GM12878 (cell line): ENCODE measurements around the gene SLC16A9. TPM values are rescaled to one million over a fixed set of nuclear protein-coding genes. Genes with fewer than 3 reads are reported as not detected.
A peak's percentile ranks its signal among the peaks of the same experiment; 100 is the strongest.

Experiments
- BCL11A ChIP-seq: IDR thresholded peaks from 2 replicates; pipeline ENCODE4 v1.6.1; 2011; ENCODE audit warnings: low read depth, low read length
- EED ChIP-seq: sonication (generic); IDR thresholded peaks from 2 replicates; pipeline ENCODE4 v1.6.1; 2016; ENCODE audit warnings: antibody characterized with exemption, low read depth
- FOS ChIP-seq: IDR thresholded peaks from 3 replicates; pipeline ENCODE4 v1.6.1; 2011; ENCODE audit warnings: borderline replicate concordance; ENCODE audit not compliant: insufficient read length; ENCODE audit errors: extremely low read depth
- KLF5 ChIP-seq: fragments of 450-650 bp; IDR thresholded peaks from 2 replicates; pipeline ENCODE4 v1.6.1; 2014; ENCODE audit warnings: mild to moderate bottlenecking; ENCODE audit not compliant: partially characterized antibody
- MYB ChIP-seq: fragments of 150-350 bp; IDR thresholded peaks from 2 replicates; pipeline ENCODE4 v1.6.1; 2014; ENCODE audit warnings: mild to moderate bottlenecking, low read depth, low read length, borderline replicate concordance
- NR2F1 ChIP-seq: fragments of 450-650 bp; conservative IDR thresholded peaks from 2 replicates; pipeline ENCODE4 v1.6.1; 2017; ENCODE audit warnings: mild to moderate bottlenecking
- SMC3 ChIP-seq: IDR thresholded peaks from 2 replicates; pipeline ENCODE4 v1.6.1; 2011; ENCODE audit warnings: low read length, improper control_type of control experiment, borderline replicate concordance
- ZZZ3 ChIP-seq: IDR thresholded peaks from 2 replicates; pipeline ENCODE4 v1.6.1; 2011; ENCODE audit warnings: low read depth; ENCODE audit not compliant: control insufficient read depth, insufficient read length
- polyA plus RNA-seq, 11 experiments: library from polyadenylated mRNA; depleted of rRNA in 4 of 11; unstranded in 6 of 11; stranded (reverse) in 5 of 11; fragments of >200 nt; fragmentation: Nextera tagmentation in 4 of 11; fragmentation: Illumina TruSeq in 1 of 11; extraction: Ambion mirVana in 4 of 11; extraction: Trizol in 1 of 11; gene quantifications; 1 replicate in 1 of 11; 2 replicates in 10 of 11; pipeline versions ENCODE4 v1.2.1 to v1.2.3, GENCODE V29; 2011 to 2016; ENCODE audit warnings: inconsistent platforms in 2 of 11, missing spikeins in 2 of 11, low read depth in 1 of 11
- total RNA-seq, 4 experiments: library from RNA; depleted of rRNA in 3 of 4; stranded (reverse); fragments of >200 nt in 3 of 4; fragmentation: Illumina TruSeq in 1 of 4; extraction: Trizol in 1 of 4; gene quantifications; 2 replicates each; pipeline versions ENCODE4 v1.2.1 to v1.2.3, GENCODE V29; 2013 to 2021
- TF ChIP-seq, protein P1 (sequence below): fragments of 450-650 bp; IDR thresholded peaks from 2 replicates; pipeline ENCODE4 v1.6.1; 2017; ENCODE audit warnings: mild to moderate bottlenecking, moderate library complexity
- TF ChIP-seq, protein P2 (sequence below), 3 experiments: IDR thresholded peaks in 2 of 3; conservative IDR thresholded peaks in 1 of 3; 2 replicates each; pipeline ENCODE4 v1.5.1; 2011; ENCODE audit warnings: low read depth in 3 of 3, low read length in 3 of 3, mild to moderate bottlenecking in 3 of 3, control low read depth in 2 of 3, moderate library complexity in 2 of 3, inconsistent platforms in 1 of 3, mixed read lengths in 1 of 3; ENCODE audit not compliant: control insufficient read depth in 2 of 3, insufficient read depth in 1 of 3; ENCODE audit errors: extremely low read depth in 1 of 3
- TF ChIP-seq, protein P3 (sequence below): IDR thresholded peaks from 2 replicates; pipeline ENCODE4 v1.6.1; 2012; ENCODE audit warnings: low read depth, low read length, improper control_type of control experiment

The SLC16A9 gene
- total and polyA plus RNA-seq, 10 of the 15 experiments (the other 5 are each of a cell fraction or from before 2014, with no cell fraction given): 0.86 to 6.2 (median 4.3) TPM

DNA sequence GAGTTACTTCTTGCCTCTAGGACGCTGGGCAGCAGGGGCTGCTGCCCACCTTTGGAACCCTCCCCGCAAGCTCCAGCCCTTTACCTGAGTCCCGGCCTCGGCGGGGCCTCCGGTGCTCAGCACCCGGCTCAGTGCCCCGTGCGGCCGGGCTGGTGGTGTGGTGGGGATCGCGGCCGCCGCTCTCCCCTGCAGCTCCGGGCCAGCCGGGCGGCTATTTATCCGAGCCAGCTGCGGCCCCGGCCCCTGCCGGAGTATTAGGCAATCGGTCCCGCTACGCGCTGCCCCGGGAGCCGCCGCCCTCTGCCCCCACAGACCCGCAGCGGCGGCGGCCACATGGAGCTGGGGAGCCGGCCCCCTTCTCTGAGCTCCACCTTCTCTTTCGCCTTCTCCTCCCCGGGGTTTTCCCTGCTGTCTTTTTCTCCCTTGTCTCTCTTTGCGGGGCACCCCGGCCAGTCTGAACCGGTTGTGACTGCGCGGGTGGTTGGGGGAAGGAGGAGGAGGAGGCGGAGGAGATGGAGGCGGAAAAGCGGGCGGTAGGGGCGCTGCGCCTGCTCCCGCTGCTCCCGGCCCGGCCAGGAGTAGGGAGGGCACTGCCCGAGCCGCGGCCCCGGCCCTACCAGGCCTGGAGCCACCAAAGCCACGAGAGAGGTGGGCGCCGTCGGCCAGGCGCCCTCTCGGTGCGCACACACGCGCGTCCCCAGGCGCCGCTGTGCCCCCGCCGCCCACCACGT is at the start of gene SLC16A9 (continued):
- TF ChIP-seq, protein P1, sequence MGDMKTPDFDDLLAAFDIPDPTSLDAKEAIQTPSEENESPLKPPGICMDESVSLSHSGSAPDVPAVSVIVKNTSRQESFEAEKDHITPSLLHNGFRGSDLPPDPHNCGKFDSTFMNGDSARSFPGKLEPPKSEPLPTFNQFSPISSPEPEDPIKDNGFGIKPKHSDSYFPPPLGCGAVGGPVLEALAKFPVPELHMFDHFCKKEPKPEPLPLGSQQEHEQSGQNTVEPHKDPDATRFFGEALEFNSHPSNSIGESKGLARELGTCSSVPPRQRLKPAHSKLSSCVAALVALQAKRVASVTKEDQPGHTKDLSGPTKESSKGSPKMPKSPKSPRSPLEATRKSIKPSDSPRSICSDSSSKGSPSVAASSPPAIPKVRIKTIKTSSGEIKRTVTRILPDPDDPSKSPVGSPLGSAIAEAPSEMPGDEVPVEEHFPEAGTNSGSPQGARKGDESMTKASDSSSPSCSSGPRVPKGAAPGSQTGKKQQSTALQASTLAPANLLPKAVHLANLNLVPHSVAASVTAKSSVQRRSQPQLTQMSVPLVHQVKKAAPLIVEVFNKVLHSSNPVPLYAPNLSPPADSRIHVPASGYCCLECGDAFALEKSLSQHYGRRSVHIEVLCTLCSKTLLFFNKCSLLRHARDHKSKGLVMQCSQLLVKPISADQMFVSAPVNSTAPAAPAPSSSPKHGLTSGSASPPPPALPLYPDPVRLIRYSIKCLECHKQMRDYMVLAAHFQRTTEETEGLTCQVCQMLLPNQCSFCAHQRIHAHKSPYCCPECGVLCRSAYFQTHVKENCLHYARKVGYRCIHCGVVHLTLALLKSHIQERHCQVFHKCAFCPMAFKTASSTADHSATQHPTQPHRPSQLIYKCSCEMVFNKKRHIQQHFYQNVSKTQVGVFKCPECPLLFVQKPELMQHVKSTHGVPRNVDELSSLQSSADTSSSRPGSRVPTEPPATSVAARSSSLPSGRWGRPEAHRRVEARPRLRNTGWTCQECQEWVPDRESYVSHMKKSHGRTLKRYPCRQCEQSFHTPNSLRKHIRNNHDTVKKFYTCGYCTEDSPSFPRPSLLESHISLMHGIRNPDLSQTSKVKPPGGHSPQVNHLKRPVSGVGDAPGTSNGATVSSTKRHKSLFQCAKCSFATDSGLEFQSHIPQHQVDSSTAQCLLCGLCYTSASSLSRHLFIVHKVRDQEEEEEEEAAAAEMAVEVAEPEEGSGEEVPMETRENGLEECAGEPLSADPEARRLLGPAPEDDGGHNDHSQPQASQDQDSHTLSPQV: no peak
- TF ChIP-seq NR2F1: no peak
- TF ChIP-seq ZZZ3: no peak
- TF ChIP-seq EED: no peak
- TF ChIP-seq, protein P2, sequence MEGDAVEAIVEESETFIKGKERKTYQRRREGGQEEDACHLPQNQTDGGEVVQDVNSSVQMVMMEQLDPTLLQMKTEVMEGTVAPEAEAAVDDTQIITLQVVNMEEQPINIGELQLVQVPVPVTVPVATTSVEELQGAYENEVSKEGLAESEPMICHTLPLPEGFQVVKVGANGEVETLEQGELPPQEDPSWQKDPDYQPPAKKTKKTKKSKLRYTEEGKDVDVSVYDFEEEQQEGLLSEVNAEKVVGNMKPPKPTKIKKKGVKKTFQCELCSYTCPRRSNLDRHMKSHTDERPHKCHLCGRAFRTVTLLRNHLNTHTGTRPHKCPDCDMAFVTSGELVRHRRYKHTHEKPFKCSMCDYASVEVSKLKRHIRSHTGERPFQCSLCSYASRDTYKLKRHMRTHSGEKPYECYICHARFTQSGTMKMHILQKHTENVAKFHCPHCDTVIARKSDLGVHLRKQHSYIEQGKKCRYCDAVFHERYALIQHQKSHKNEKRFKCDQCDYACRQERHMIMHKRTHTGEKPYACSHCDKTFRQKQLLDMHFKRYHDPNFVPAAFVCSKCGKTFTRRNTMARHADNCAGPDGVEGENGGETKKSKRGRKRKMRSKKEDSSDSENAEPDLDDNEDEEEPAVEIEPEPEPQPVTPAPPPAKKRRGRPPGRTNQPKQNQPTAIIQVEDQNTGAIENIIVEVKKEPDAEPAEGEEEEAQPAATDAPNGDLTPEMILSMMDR (IDR thresholded peaks at IDR 0.05 in 2 of 3, conservative IDR thresholded peaks at IDR 0.05 in 1 of 3; ENCODE audit: control insufficient read depth in 2 of 3, extremely low read depth in 1 of 3, insufficient read depth in 1 of 3, low read depth in 3 of 3, low read length in 3 of 3): peak; percentile 20 to 32 (median 23)
- no peak for TF ChIP-seq KLF5
- no peak for TF ChIP-seq SMC3
- TF ChIP-seq FOS: no peak
- no peak for TF ChIP-seq MYB
- TF ChIP-seq, protein P3, sequence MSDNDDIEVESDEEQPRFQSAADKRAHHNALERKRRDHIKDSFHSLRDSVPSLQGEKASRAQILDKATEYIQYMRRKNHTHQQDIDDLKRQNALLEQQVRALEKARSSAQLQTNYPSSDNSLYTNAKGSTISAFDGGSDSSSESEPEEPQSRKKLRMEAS: no peak
- TF ChIP-seq BCL11A: 0 out of 2 replicates have a peak, but pooled peaks have one; percentile 9
